Right hindlimb (tissue), 1 donor: ENCODE data around the gene KRT75.

Source experiments
- DNase-seq: peaks from one replicate; pipeline ENCODE4 v3.0.0-alpha.2; 2018

The KRT75 gene

DNA sequence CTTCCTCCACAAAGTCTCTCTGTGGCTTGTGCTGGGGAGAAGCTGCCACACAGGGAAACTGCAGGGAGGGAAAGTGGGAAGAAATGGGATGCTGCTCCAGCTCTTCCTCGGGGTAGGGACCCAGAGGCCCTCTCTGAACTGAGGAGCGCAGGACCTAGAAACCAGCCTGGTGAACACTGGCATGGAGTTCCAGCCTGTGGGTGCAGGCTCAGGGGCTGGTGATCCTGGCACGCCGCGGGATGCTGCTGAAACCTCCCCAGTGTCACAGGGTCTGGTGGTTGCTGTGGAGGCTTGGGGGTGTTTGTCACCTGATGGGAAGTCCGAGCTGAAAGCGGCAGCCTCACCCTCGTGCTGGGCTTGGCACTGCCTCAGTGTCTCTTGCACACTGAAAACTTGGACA, 5.2 kb upstream of the KRT75 start:
- no peak for DNase-seq

DNA sequence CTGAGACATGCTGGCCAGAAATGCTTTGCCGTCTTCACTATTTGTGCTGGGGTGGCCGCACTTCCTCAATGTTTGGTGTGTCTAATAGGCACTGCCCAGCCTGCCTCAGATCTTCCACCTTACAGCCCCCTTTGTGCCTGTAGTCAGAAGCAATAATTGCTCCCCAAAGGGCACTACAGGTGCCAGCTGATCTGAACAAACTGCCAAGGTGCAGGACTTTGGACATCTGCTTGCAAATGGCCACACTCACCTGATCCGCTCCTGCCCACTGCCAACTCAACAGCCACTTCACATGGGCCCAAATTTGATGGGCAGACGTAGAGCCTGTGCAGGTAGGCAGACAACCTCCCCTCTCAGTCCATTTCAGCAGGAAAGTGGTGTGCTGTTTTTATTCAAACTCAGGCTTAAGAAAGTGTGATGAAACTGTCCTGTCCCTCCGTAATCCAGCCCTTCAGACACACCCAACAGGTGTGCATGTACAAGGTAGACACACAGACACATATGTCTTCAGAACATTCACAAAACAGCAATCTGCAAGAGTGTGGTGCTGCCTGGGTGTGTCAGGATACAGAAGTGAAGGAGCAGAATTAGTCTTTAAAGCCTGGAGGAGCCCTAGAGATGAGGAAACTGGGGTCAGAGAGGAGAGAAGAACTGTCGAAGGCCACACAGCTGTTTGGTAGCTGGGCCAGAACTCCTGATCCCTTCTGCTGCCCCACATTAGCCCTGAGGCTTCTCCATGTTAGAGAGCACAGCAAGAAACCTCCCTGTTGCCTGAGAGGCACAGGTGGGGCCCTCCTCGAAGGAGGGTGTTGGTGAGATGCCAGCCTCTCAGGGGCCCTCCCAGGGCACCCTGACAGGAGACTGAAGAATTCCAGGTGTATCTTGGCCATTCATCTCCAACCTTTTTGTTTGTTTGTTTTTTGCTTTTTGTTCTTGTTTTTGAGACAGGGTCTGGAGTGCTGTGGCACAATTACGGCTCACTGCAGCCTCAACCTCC, 4.4 kb upstream of the KRT75 start:
- DNase-seq: no peak

GRCh38 chr12:52437508-52437907, 3.3 kb upstream of the KRT75 start:
- DNase-seq: no peak

DNA sequence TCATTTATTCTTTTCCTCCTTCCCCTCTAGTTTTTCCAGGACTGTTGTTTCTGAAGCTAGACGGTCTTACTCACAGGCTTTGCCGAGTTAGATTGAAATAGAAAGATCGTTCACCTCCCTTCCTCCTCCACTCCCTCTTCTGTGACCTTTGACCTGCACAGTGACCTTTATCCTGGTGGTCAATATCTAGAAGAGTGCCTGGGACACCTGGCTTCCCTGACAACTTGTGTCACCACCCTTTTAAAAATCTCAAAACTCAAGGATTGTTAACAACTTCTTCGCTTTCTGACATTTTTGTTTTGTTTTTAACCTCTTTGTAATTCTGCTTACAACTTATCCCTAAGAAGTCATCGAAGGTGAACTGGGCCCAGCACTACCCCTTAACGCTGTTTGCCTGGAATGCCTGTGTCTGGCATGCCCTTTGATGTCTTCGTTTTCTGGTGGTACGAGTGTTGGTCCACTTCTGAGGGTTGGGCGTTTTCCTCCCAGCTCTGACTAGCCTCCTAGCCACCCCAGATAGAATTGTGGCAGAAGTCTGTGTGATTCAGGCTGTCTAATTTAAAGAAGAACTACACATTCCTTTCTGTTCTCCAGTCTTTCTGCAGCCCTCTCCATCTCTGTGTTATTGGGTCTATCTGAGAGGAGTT, 2.8 kb upstream of the KRT75 start:
- DNase-seq: no peak

- no peak for DNase-seq
These were observed 2.0 kb upstream of the KRT75 start for GRCh38 chr12:52436000-52436827.

- DNase-seq: no peak
These were observed 1.5 kb upstream of the KRT75 start for GRCh38 chr12:52435659-52435999.

- no peak for DNase-seq
These were observed 774 bp upstream of the KRT75 start for GRCh38 chr12:52434760-52435530.

- no peak for DNase-seq
These were observed 580 bp downstream of the KRT75 start for GRCh38 chr12:52433501-52434080.

- no peak for DNase-seq
These were observed 1.5 kb downstream of the KRT75 start for GRCh38 chr12:52432559-52433207.

DNA sequence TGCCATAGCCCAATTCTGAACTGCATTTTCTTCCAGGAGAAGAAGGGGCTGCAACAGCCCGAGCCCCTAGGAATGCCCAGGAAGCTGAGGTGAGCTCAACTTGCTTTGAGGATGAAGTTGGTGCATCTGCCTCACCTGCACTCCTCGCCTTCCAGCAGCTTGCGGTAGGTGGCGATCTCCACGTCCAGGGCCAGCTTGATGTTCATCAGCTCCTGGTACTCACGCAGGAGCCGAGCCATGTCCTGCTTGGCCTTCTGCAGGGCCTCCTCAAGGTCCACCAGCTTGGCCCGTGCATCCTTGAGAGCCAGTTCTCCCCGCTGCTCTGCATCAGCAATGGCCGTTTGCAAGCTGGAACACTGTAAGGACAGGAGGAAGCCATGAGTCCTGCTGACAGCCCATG, 6.0 kb downstream of the KRT75 start:
- DNase-seq: no peak

DNA sequence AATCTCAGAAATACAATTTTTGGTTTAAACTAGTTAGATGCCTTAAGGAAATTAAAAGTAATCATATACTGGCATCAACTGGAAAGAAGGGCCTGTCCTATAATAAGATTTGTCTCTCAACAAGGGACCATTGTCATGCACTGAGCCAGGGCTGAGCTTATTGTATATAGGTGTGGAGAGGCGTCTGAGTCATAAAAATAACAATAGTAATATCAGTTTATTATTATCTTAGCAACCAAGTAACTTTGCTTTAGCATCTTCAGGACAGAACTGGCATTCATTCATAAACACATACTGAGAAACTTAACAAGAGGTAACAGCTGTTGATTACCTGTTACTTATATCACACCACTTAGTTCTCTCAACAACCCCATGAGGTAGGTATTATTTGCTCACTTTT, 7.1 kb downstream of the KRT75 start:
- no peak for DNase-seq

- DNase-seq: no peak
These were observed 8.1 kb downstream of the KRT75 start for GRCh38 chr12:52426034-52426433.

- no peak for DNase-seq
These were observed 8.7 kb downstream of the KRT75 start for GRCh38 chr12:52425466-52425865.

DNA sequence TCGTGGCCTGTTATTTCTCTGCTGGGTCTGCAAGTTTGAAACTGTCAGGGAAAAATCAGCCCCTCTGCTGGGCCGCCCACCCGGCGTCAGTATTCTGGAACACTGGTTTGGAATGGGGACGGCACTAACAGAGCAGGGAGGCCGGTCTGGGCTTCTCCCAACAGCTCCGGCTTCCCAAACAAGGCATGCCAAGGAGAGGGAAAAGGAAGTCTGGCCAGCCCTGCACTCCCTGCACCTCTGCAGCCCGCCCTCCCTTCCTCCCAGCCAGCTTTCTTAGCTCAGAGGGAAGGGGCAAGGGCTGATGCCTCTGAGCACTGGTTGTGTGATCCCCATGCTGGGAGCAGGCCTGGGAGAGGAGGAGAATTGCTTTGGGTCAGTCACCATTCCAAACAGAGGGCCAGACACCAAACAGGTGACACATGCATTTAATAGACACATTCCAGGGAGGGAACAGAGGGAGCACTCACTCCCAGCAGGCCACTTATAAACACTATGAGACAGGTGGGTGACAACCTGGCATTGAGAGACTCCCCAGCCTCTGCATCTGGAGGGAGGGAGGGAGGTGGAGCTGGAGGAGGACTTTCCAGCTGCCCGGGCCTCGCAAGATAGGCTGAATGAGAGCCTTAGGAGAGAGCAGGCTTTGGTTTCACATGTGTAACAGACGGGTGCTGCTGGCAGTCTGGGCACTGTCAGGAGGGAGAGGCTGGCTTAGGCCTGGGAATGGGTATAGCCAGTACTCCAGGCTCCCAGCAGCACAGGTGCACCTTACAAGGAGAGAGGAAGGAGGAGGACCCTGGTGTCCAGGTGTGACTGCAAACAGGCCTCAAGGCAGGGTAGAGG, 10.3 kb downstream of the KRT75 start:
- DNase-seq: peak; percentile 66

DNA sequence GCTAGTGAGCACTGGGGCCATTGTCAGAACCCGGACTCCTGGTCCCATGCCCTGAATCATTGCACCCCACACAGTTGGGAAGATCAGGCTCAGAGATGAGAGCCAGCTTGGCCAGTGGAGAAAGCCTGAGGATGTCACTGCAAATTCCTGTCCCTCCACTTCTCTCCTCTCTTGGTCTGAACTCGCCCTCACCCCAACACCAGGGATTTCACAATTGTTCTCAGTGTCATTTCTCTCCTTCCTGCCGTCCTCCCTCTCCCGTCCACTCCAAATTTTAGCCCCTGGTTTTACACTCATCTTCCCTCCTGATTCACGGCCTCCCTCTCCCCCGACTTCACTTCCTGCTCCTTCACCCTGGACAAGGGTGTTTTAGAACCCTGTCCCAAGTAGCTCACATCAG, 11.1 kb downstream of the KRT75 start:
- DNase-seq: no peak

- DNase-seq: no peak
These were observed 14.5 kb downstream of the KRT75 start for GRCh38 chr12:52419656-52420055.

GRCh38 chr12:52418576-52419110, 15.5 kb downstream of the KRT75 start:
- DNase-seq: no peak

DNA sequence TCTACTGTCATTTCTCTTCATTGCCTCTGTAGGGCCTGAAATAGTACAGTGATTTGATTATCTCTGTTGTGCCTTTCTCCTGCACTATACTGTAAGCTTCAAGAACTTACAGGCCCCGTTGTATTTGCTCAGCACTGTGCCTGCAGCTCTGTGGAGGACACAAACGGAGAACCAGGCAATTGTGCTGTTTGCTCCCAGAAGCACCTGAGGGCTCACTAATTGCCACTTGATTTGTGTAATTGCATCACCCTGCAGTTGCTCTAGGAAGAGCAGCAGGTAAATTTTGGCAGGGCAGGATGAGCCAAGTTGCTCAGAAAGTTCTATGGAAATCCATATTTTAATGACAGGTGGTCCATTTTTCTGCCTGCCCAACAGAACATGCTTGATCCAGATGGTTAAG, 16.4 kb downstream of the KRT75 start:
- DNase-seq: no peak

DNA sequence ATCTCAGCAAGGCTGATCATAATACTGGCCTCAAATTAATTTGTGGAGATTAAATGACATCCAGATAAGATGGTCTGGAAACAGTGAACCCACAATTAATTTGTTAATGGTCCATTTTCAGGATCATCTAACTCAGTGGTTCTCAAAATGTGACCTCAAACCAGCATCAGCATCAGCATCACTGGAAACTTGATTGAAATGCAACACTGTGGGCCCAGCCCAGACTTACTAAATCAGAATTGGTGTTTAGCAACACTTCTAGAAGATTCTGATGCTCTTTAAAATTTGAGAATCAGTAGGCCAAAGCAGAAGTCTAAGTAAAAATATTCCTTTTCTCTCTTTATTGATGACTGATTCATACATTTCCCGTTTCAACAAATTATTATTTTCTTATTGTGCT, 17.4 kb downstream of the KRT75 start:
- no peak for DNase-seq
